Thyroid gland (tissue), 4 donors: ENCODE data around the gene TSHZ1. TPM values are rescaled to one million over a fixed set of nuclear protein-coding genes. Genes with fewer than 3 reads are reported as not detected.

Experiments used
- DNase-seq, 2 donors: peaks; one replicate each; pipeline ENCODE4 v3.0.0-alpha.2; 2019
- H3K27ac ChIP-seq, 3 donors: fragments of 200-600 bp; sonication (generic); 1 replicate in 2 of 3; 2 replicates in 1 of 3; pipeline ENCODE4 v1.5.1; 2016 to 2019; ENCODE audit warnings: mild to moderate bottlenecking in 1 of 3, moderate library complexity in 1 of 3
- H3K27me3 ChIP-seq: fragments of 200-600 bp; sonication (generic); one replicate; pipeline ENCODE4 v1.5.1; 2019
- H3K36me3 ChIP-seq, 2 donors: fragments of 200-600 bp; sonication (generic); one replicate each; pipeline ENCODE4 v1.5.1; 2016 to 2019
- H3K4me1 ChIP-seq, 2 donors: fragments of 200-600 bp; sonication (generic); one replicate each; pipeline ENCODE4 v1.5.1; 2017 to 2019
- H3K4me3 ChIP-seq, 3 donors: fragments of 200-600 bp; sonication (generic); replicated peaks in 1 of 3; 1 replicate in 2 of 3; 2 replicates in 1 of 3; pipeline ENCODE4 v1.5.1; 2016; ENCODE audit warnings: mild to moderate bottlenecking in 1 of 3
- H3K9me3 ChIP-seq: fragments of 200-600 bp; sonication (generic); one replicate; pipeline ENCODE4 v1.5.1; 2017
- CTCF ChIP-seq, 6 experiments: fragments of 200-600 bp in 3 of 6; fragments of 450-650 bp in 3 of 6; sonication (generic) in 3 of 6; IDR thresholded peaks; one replicate each; pipeline ENCODE4 v1.5.1; 2016 to 2019; ENCODE audit warnings: antibody characterized with exemption in 6 of 6, mild to moderate bottlenecking in 2 of 6, inconsistent platforms in 1 of 6, moderate library complexity in 1 of 6
- POLR2A ChIP-seq, 2 donors: fragments of 450-650 bp; IDR thresholded peaks; one replicate each; pipeline ENCODE4 v1.6.1; 2017; ENCODE audit warnings: antibody characterized with exemption in 2 of 2, mild to moderate bottlenecking in 2 of 2, moderate library complexity in 1 of 2
- WGBS, 2 donors: methylation state at CpG; one replicate each; pipeline ENCODE4 v1.1.5; 2017; 5-methylcytosine and 5-hydroxymethylcytosine counted together
- intact Hi-C: fragments of 100-400 bp; cut with DNase I; formaldehyde crosslinking; loops from one replicate; pipeline ENCODE4 v1.15.1; 2023
- total RNA-seq, 4 donors: library from RNA; depleted of rRNA; stranded (reverse); fragments of >200 nt; gene quantifications; one replicate each; pipeline ENCODE4 v1.2.3, GENCODE V29; 2016

Gene TSHZ1
- total RNA-seq, 4 donors from 2014 or later = 17.9 to 22.2 (median 19.0) TPM

GRCh38 chr18:75169411-75169810 is 41.2 kb upstream of the TSHZ1 start:
- Histone ChIP-seq H3K27ac (no peak overlapping the region), H3K4me3 (no peak overlapping the region), H3K27me3 (no peaks in the 10 kb centered on the region), H3K36me3 (no peaks in the 10 kb centered on the region), H3K9me3 (no peaks in the 10 kb centered on the region), H3K4me1 (peaks cover 0 to 5% of the 10 kb centered on the region in 2 donors)
- intact Hi-C loops = no loop called here
- WGBS, 2 donors = 87 to 92% methylated on average over 9 of the region's 9 CpGs
- no peak for TF ChIP-seq CTCF (IDR thresholded peaks at IDR 0.05)
- no peak for TF ChIP-seq POLR2A (IDR thresholded peaks at IDR 0.05)
- DNase-seq = no peak

GRCh38 chr18:75170022-75170789 is 40.4 kb upstream of the TSHZ1 start:
- H3K9me3 ChIP-seq = no peaks in the 10 kb centered on the region
- no peak for TF ChIP-seq CTCF (IDR thresholded peaks at IDR 0.05)
- H3K4me3 ChIP-seq = no peak overlapping the region
- 93 to 95% methylated on average over 34 of the region's 34 CpGs for WGBS, 2 donors
- intact Hi-C loops = no loop called here
- H3K36me3 ChIP-seq = no peaks in the 10 kb centered on the region
- no peaks in the 10 kb centered on the region for H3K27me3 ChIP-seq
- H3K27ac ChIP-seq = no peak overlapping the region
- no peak for DNase-seq
- H3K4me1 ChIP-seq = peaks cover 0 to 5% of the 10 kb centered on the region in 2 donors

GRCh38 chr18:75170916-75171315 is 39.7 kb upstream of the TSHZ1 start:
- 81 to 92% methylated on average over 11 of the region's 11 CpGs for WGBS, 2 donors
- Histone ChIP-seq H3K9me3 (no peaks in the 10 kb centered on the region), H3K4me1 (peaks cover 0 to 5% of the 10 kb centered on the region in 2 donors), H3K4me3 (no peak overlapping the region), H3K27me3 (no peaks in the 10 kb centered on the region), H3K36me3 (no peaks in the 10 kb centered on the region), H3K27ac (no peak overlapping the region)
- DNase-seq = no peak
- TF ChIP-seq POLR2A (IDR thresholded peaks at IDR 0.05) (no peak), CTCF (IDR thresholded peaks at IDR 0.05) (no peak)
- intact Hi-C loops = no loop called here

- no peak overlapping the region for H3K4me3 ChIP-seq
- H3K27me3 ChIP-seq = no peaks in the 10 kb centered on the region
- H3K4me1 ChIP-seq = peaks cover 0 to 2% of the 10 kb centered on the region in 2 donors
- no peak for DNase-seq
- WGBS, 2 donors = 87 to 88% methylated on average over 17 of the region's 17 CpGs
- intact Hi-C loops = no loop called here
- no peak overlapping the region for H3K27ac ChIP-seq
- H3K9me3 ChIP-seq = no peaks in the 10 kb centered on the region
- TF ChIP-seq POLR2A (IDR thresholded peaks at IDR 0.05) = no peak
- no peak for TF ChIP-seq CTCF (IDR thresholded peaks at IDR 0.05)
- H3K36me3 ChIP-seq = no peaks in the 10 kb centered on the region
Measured at GRCh38 chr18:75172299-75173124, 38.1 kb upstream of the TSHZ1 start.

GRCh38 chr18:75173125-75173432 is 37.5 kb upstream of the TSHZ1 start:
- no peak for DNase-seq
- Histone ChIP-seq H3K27me3 (no peaks in the 10 kb centered on the region), H3K4me1 (no peaks in the 10 kb centered on the region), H3K9me3 (no peaks in the 10 kb centered on the region), H3K27ac (no peak overlapping the region), H3K4me3 (no peak overlapping the region), H3K36me3 (no peaks in the 10 kb centered on the region)
- TF ChIP-seq POLR2A (IDR thresholded peaks at IDR 0.05) (no peak), CTCF (IDR thresholded peaks at IDR 0.05) (no peak)
- intact Hi-C loops = no loop called here
- WGBS, 2 donors = 69 to 72% methylated on average over 5 of the region's 5 CpGs
